HS-5 (cell line): ENCODE results near the gene GATAD2A.
"Not testable (repeated sequence)": the region's sequence is repeated elsewhere in the genome, so short reads cannot be mapped to it uniquely, and the experiment has no call there.

Experiments
- DNase-seq: peaks from one replicate; pipeline ENCODE4 v3.0.0-alpha.2; 2012; ENCODE audit warnings: low read depth

Gene GATAD2A

GRCh38 chr19:19468424-19469050, 63.1 kb downstream of the GATAD2A start:
- DNase-seq: no peak

- DNase-seq: no peak
These were observed 65.1 kb downstream of the GATAD2A start for GRCh38 chr19:19470579-19470978.

GRCh38 chr19:19471682-19472081, 66.2 kb downstream of the GATAD2A start:
- DNase-seq: no peak

GRCh38 chr19:19472106-19472505, 66.6 kb downstream of the GATAD2A start:
- DNase-seq: not testable (repeated sequence)

- DNase-seq: no peak
These were observed 69.7 kb downstream of the GATAD2A start for GRCh38 chr19:19475015-19475765.

- no peak for DNase-seq
These were observed 70.7 kb downstream of the GATAD2A start for GRCh38 chr19:19475849-19476828.

- no peak for DNase-seq
These were observed 72.4 kb downstream of the GATAD2A start for GRCh38 chr19:19477705-19478383.

- no peak for DNase-seq
These were observed 75.2 kb downstream of the GATAD2A start for GRCh38 chr19:19480688-19481087.

GRCh38 chr19:19482809-19483596, 77.5 kb downstream of the GATAD2A start:
- DNase-seq: no peak

GRCh38 chr19:19485161-19485997, 79.9 kb downstream of the GATAD2A start:
- DNase-seq: no peak

- no peak for DNase-seq
These were observed 80.5 kb downstream of the GATAD2A start for GRCh38 chr19:19485998-19486290.

GRCh38 chr19:19486343-19487076, 81.0 kb downstream of the GATAD2A start:
- no peak for DNase-seq

- DNase-seq: no peak
These were observed 81.8 kb downstream of the GATAD2A start for GRCh38 chr19:19487077-19487949.

- no peak for DNase-seq
These were observed 82.7 kb downstream of the GATAD2A start for GRCh38 chr19:19487950-19488874.

GRCh38 chr19:19488875-19489690, 83.6 kb downstream of the GATAD2A start:
- DNase-seq: peak; percentile 98

GRCh38 chr19:19489804-19490204, 84.3 kb downstream of the GATAD2A start:
- DNase-seq: no peak
